Urothelium cell line (cell line): Measurements from ENCODE around the gene FGD5.
A peak's percentile ranks its signal among the peaks of the same experiment; 100 is the strongest.

Experiments
- DNase-seq: peaks from one replicate; pipeline ENCODE4 v3.0.0; 2011; ENCODE audit warnings: low spot score, mixed read lengths
- FAIRE-seq: peaks from 2 replicates; lab custom pipeline; 2011; peaks lifted over from hg19 to GRCh38; lab: Jason Lieb, UNC

Gene FGD5

GRCh38 chr3:14845826-14846225 is 27.1 kb downstream of the FGD5 start:
- FAIRE-seq (no peak), DNase-seq (no peak)

GRCh38 chr3:14846226-14846880 is 27.6 kb downstream of the FGD5 start:
- no peak for DNase-seq
- FAIRE-seq = no peak

- DNase-seq = peak; percentile 59
- FAIRE-seq = no peak
Observed at GRCh38 chr3:14847613-14848541, 29.1 kb downstream of the FGD5 start.

GRCh38 chr3:14848906-14849305 is 30.1 kb downstream of the FGD5 start:
- FAIRE-seq (no peak), DNase-seq (no peak)

- no peak for DNase-seq
- no peak for FAIRE-seq
Observed at GRCh38 chr3:14849638-14850230, 31.0 kb downstream of the FGD5 start.

GRCh38 chr3:14852058-14852594 is 33.4 kb downstream of the FGD5 start:
- FAIRE-seq (no peak), DNase-seq (no peak)

- DNase-seq = no peak
- FAIRE-seq = no peak
Observed at GRCh38 chr3:14852717-14853116, 34.0 kb downstream of the FGD5 start.

GRCh38 chr3:14853271-14853951 is 34.6 kb downstream of the FGD5 start:
- DNase-seq (no peak), FAIRE-seq (no peak)

GRCh38 chr3:14857506-14857905 is 38.7 kb downstream of the FGD5 start:
- no peak for FAIRE-seq
- no peak for DNase-seq

- FAIRE-seq (no peak), DNase-seq (no peak)
Observed at GRCh38 chr3:14858105-14858504, 39.3 kb downstream of the FGD5 start.

- FAIRE-seq (no peak), DNase-seq (no peak)
Observed at GRCh38 chr3:14859880-14860279, 41.1 kb downstream of the FGD5 start.

- DNase-seq (no peak), FAIRE-seq (no peak)
Observed at GRCh38 chr3:14861031-14861430, 42.3 kb downstream of the FGD5 start.

- FAIRE-seq = no peak
Observed at GRCh38 chr3:14861446-14862302, 42.9 kb downstream of the FGD5 start.

GRCh38 chr3:14862303-14862660 is 43.5 kb downstream of the FGD5 start:
- no peak for FAIRE-seq
- DNase-seq = no peak

More at GRCh38 chr3:14861446-14862302, 42.9 kb downstream of the FGD5 start:
- DNase-seq = no peak

GRCh38 chr3:14862661-14863230 is 44.0 kb downstream of the FGD5 start:
- DNase-seq (no peak), FAIRE-seq (no peak)

GRCh38 chr3:14863333-14864100 is 44.8 kb downstream of the FGD5 start:
- no peak for DNase-seq
- no peak for FAIRE-seq

GRCh38 chr3:14864131-14864530 is 45.4 kb downstream of the FGD5 start:
- no peak for DNase-seq
- no peak for FAIRE-seq

GRCh38 chr3:14866627-14867026 is 47.9 kb downstream of the FGD5 start:
- FAIRE-seq = no peak

More at GRCh38 chr3:14866627-14867026, 47.9 kb downstream of the FGD5 start:
- DNase-seq = no peak
